ENCODE data around the gene OR4D5. TPM values are rescaled to one million over a fixed set of nuclear protein-coding genes. Genes with fewer than 3 reads are reported as not detected.

OR4D5 gene
- polyA plus RNA-seq, 4 donors: not detected

Other genes starting within 250 kb of the OR4D5 start
- gene ZNF202, start 198.0 kb upstream of the OR4D5 start, polyA plus RNA-seq: 10 to 100 TPM in 1 of 4 donors, 1 to 10 TPM in 3; 3.6 to 14.8 (median 5.6) TPM
- gene OR6X1, start 185.1 kb upstream of the OR4D5 start, polyA plus RNA-seq: not detected
- not detected for gene OR6M1, start 133.3 kb upstream of the OR4D5 start, polyA plus RNA-seq
- gene TMEM225, start 53.9 kb upstream of the OR4D5 start, polyA plus RNA-seq: not detected
- gene OR8D4, start 37.5 kb upstream of the OR4D5 start, polyA plus RNA-seq: not detected
- gene OR6T1, start 4.2 kb downstream of the OR4D5 start, polyA plus RNA-seq: not detected
- not detected for gene OR10S1, start 38.2 kb downstream of the OR4D5 start, polyA plus RNA-seq
- gene OR10G6, start 55.5 kb downstream of the OR4D5 start, polyA plus RNA-seq: not detected
- not detected for gene OR10G4, start 73.4 kb downstream of the OR4D5 start, polyA plus RNA-seq
- not detected for gene OR10G9, start 83.4 kb downstream of the OR4D5 start, polyA plus RNA-seq
- gene OR10G8, start 87.2 kb downstream of the OR4D5 start, polyA plus RNA-seq: not detected
- gene OR10G7, start 101.7 kb downstream of the OR4D5 start, polyA plus RNA-seq: not detected
- 10 to 100 TPM; 21.9 to 38.2 (median 28.7) TPM for gene VWA5A, start 175.8 kb downstream of the OR4D5 start, polyA plus RNA-seq
- gene OR10D3, start 243.7 kb downstream of the OR4D5 start, polyA plus RNA-seq: not detected